ENCODE measurements around the gene FATE1.

The FATE1 gene

GRCh38 chrX:151704041-151704663, 11.7 kb upstream of the FATE1 start:
- DNase-seq = no peak

GRCh38 chrX:151708821-151709220, 7.0 kb upstream of the FATE1 start:
- no peak for DNase-seq

GRCh38 chrX:151710457-151710856, 5.4 kb upstream of the FATE1 start:
- DNase-seq = no peak

- no peak for DNase-seq
These were observed 4.7 kb upstream of the FATE1 start for GRCh38 chrX:151711154-151711553.

- DNase-seq = no peak
These were observed 4.0 kb upstream of the FATE1 start for GRCh38 chrX:151711787-151712186.

GRCh38 chrX:151712253-151712652, 3.6 kb upstream of the FATE1 start:
- DNase-seq = no peak

GRCh38 chrX:151713849-151714248, 2.0 kb upstream of the FATE1 start:
- peak; percentile 67 for DNase-seq

- DNase-seq = no peak
These were observed 1.5 kb upstream of the FATE1 start for GRCh38 chrX:151714362-151714761.

GRCh38 chrX:151722241-151722846, 6.5 kb downstream of the FATE1 start:
- peak; percentile 77 for DNase-seq

GRCh38 chrX:151723156-151723760, 7.4 kb downstream of the FATE1 start:
- DNase-seq = no peak

- DNase-seq = no peak
These were observed 8.9 kb downstream of the FATE1 start for GRCh38 chrX:151724563-151725337.

GRCh38 chrX:151725338-151725614, 9.4 kb downstream of the FATE1 start:
- DNase-seq = no peak

- DNase-seq = no peak
These were observed 10.9 kb downstream of the FATE1 start for GRCh38 chrX:151726751-151727150.

GRCh38 chrX:151727346-151727745, 11.5 kb downstream of the FATE1 start:
- no peak for DNase-seq

GRCh38 chrX:151729056-151729725, 13.4 kb downstream of the FATE1 start:
- DNase-seq = no peak

GRCh38 chrX:151734446-151734845, 18.6 kb downstream of the FATE1 start, which contains the start of gene CNGA2:
Gene CNGA2 (plus strand): TSS chrX:151734746. CDS start chrX:151738484, 3,738 bp downstream.
- no peak for DNase-seq

- DNase-seq = no peak
These were observed 19.4 kb downstream of the FATE1 start for GRCh38 chrX:151735219-151735618.

- no peak for DNase-seq
These were observed 20.9 kb downstream of the FATE1 start for GRCh38 chrX:151736685-151737084.

- no peak for DNase-seq
These were observed 21.7 kb downstream of the FATE1 start for GRCh38 chrX:151737494-151737893.

- DNase-seq = no peak
These were observed 22.9 kb downstream of the FATE1 start for GRCh38 chrX:151738751-151739150.

- DNase-seq = no peak
These were observed 25.8 kb downstream of the FATE1 start for GRCh38 chrX:151741606-151742005.

- no peak for DNase-seq
These were observed 26.5 kb downstream of the FATE1 start for GRCh38 chrX:151742311-151742710.

All from islet precursor cell (in vitro differentiated cells).